IPS-18c (cell line): ENCODE data around the gene YIF1A.
"Not testable (repeated sequence)": the region's sequence is repeated elsewhere in the genome, so short reads cannot be mapped to it uniquely, and the experiment has no call there.

Experiments
- H3K4me3 ChIP-seq: 2 replicates; pipeline ENCODE4 v1.7.0; 2013; ENCODE audit warnings: low read depth, mild to moderate bottlenecking, low read length, moderate library complexity; ENCODE audit not compliant: insufficient read depth
- H3K9me3 ChIP-seq: one replicate; pipeline ENCODE4 v1.6.1; 2013; ENCODE audit warnings: mild to moderate bottlenecking, low read length, moderate library complexity; ENCODE audit not compliant: control insufficient read depth, insufficient read depth

The YIF1A gene

GRCh38 chr11:66314561-66315497 lies 25.9 kb upstream of the YIF1A start:
- no peaks in the 10 kb centered on the region for H3K9me3 ChIP-seq
- H3K4me3 ChIP-seq, result no peak overlapping the region

- Histone ChIP-seq H3K9me3 (no peaks in the 10 kb centered on the region), H3K4me3 (no peak overlapping the region)
Measured at GRCh38 chr11:66314186-66314501, 25.2 kb upstream of the YIF1A start.

GRCh38 chr11:66313321-66314185 lies 24.6 kb upstream of the YIF1A start:
- peak overlapping the region; percentile 46 for H3K4me3 ChIP-seq
- H3K9me3 ChIP-seq, result no peaks in the 10 kb centered on the region

- Histone ChIP-seq H3K4me3 (peak overlapping the region; percentile 78), H3K9me3 (no peaks in the 10 kb centered on the region)
Measured at GRCh38 chr11:66312549-66313320, 23.8 kb upstream of the YIF1A start.

- H3K9me3 ChIP-seq, result no peaks in the 10 kb centered on the region
Measured at GRCh38 chr11:66311965-66312548, 23.1 kb upstream of the YIF1A start.

GRCh38 chr11:66311470-66311964 lies 22.6 kb upstream of the YIF1A start:
- peak overlapping the region; percentile 78 for H3K4me3 ChIP-seq
- no peaks in the 10 kb centered on the region for H3K9me3 ChIP-seq

More at GRCh38 chr11:66311965-66312548, 23.1 kb upstream of the YIF1A start:
- H3K4me3 ChIP-seq, result peak overlapping the region; percentile 78

- H3K4me3 ChIP-seq, H3K9me3 ChIP-seq: not testable (repeated sequence)
Measured at GRCh38 chr11:66310803-66311440, 22.0 kb upstream of the YIF1A start.

GRCh38 chr11:66310324-66310723 lies 21.4 kb upstream of the YIF1A start:
- Histone ChIP-seq H3K9me3 (no peaks in the 10 kb centered on the region), H3K4me3 (no peak overlapping the region)

GRCh38 chr11:66309475-66309874 lies 20.5 kb upstream of the YIF1A start:
- Histone ChIP-seq H3K4me3 (no peak overlapping the region), H3K9me3 (no peaks in the 10 kb centered on the region)

- H3K4me3 ChIP-seq, result no peak overlapping the region
Measured at GRCh38 chr11:66302656-66303055, 13.7 kb upstream of the YIF1A start.

GRCh38 chr11:66299186-66299585 lies 10.2 kb upstream of the YIF1A start:
- no peaks in the 10 kb centered on the region for H3K9me3 ChIP-seq
- H3K4me3 ChIP-seq, result no peak overlapping the region

More at GRCh38 chr11:66302656-66303055, 13.7 kb upstream of the YIF1A start:
- no peaks in the 10 kb centered on the region for H3K9me3 ChIP-seq

GRCh38 chr11:66297610-66298009 lies 8.7 kb upstream of the YIF1A start:
- Histone ChIP-seq H3K9me3 (no peaks in the 10 kb centered on the region), H3K4me3 (no peak overlapping the region)

- Histone ChIP-seq H3K4me3 (no peak overlapping the region), H3K9me3 (no peaks in the 10 kb centered on the region)
Measured at GRCh38 chr11:66294626-66295620, 6.0 kb upstream of the YIF1A start.

GRCh38 chr11:66293777-66294625 lies 5.1 kb upstream of the YIF1A start:
- no peak overlapping the region for H3K4me3 ChIP-seq

GRCh38 chr11:66293352-66293751 lies 4.4 kb upstream of the YIF1A start:
- Histone ChIP-seq H3K4me3 (no peak overlapping the region), H3K9me3 (no peaks in the 10 kb centered on the region)

More at GRCh38 chr11:66293777-66294625, 5.1 kb upstream of the YIF1A start:
- no peaks in the 10 kb centered on the region for H3K9me3 ChIP-seq
